H9 (cell line): ENCODE results near the gene WNT7B. TPM values are rescaled to one million over a fixed set of nuclear protein-coding genes. Genes with fewer than 3 reads are reported as not detected.

Source experiments
- DNase-seq: peaks from one replicate; pipeline ENCODE4 v3.0.0-alpha.2; 2017
- H2AFZ ChIP-seq: one replicate; pipeline ENCODE4 v1.6.1; 2013; ENCODE audit warnings: mild to moderate bottlenecking, low read length, control low read depth, moderate library complexity
- H2AK5ac ChIP-seq: 2 replicates; pipeline ENCODE4 v1.6.1; 2013; ENCODE audit warnings: low read length, control low read depth, mixed read lengths; ENCODE audit not compliant: insufficient read length
- H2BK120ac ChIP-seq: one replicate; pipeline ENCODE4 v1.6.1; 2013; ENCODE audit warnings: low read depth, mild to moderate bottlenecking, low read length, control low read depth, inconsistent platforms; ENCODE audit not compliant: poor library complexity, severe bottlenecking
- H2BK12ac ChIP-seq: 2 replicates; pipeline ENCODE4 v1.6.1; 2013; ENCODE audit warnings: low read length, control low read depth, mixed read lengths, low read depth; ENCODE audit not compliant: insufficient read length
- H2BK15ac ChIP-seq: 2 replicates; pipeline ENCODE4 v1.6.1; 2013; ENCODE audit warnings: low read depth, low read length, control low read depth
- H2BK20ac ChIP-seq: one replicate; pipeline ENCODE4 v1.6.1; 2013; ENCODE audit warnings: low read depth, mild to moderate bottlenecking, low read length, control low read depth, inconsistent platforms; ENCODE audit not compliant: poor library complexity, severe bottlenecking
- H2BK5ac ChIP-seq: 2 replicates; pipeline ENCODE4 v1.6.1; 2013; ENCODE audit warnings: low read length, control low read depth, mixed read lengths; ENCODE audit not compliant: insufficient read length
- H3K14ac ChIP-seq: 2 replicates; pipeline ENCODE4 v1.6.1; 2013; ENCODE audit warnings: low read length, control low read depth; ENCODE audit not compliant: insufficient read depth
- H3K18ac ChIP-seq: 2 replicates; pipeline ENCODE4 v1.6.1; 2013; ENCODE audit warnings: low read depth, mild to moderate bottlenecking, mixed read lengths, low read length, control low read depth; ENCODE audit not compliant: insufficient read length
- H3K23ac ChIP-seq: 2 replicates; pipeline ENCODE4 v1.6.1; 2013; ENCODE audit warnings: low read length, control low read depth, mixed read lengths, low read depth; ENCODE audit not compliant: insufficient read length
- H3K23me2 ChIP-seq: 2 replicates; pipeline ENCODE4 v1.6.1; 2013; ENCODE audit warnings: low read depth, mild to moderate bottlenecking, mixed read lengths, low read length, control low read depth; ENCODE audit not compliant: insufficient read length, poor library complexity, severe bottlenecking
- H3K27ac ChIP-seq: 2 replicates; pipeline ENCODE4 v1.5.1; 2013; ENCODE audit warnings: low read length, control low read depth, mixed read lengths, low read depth; ENCODE audit not compliant: insufficient read length
- H3K27me3 ChIP-seq: 2 replicates; pipeline ENCODE4 v1.6.1; 2013; ENCODE audit warnings: low read length, control low read depth, inconsistent platforms; ENCODE audit not compliant: insufficient read depth
- H3K4ac ChIP-seq: 2 replicates; pipeline ENCODE4 v1.6.1; 2013; ENCODE audit warnings: low read depth, mild to moderate bottlenecking, control low read depth, inconsistent platforms, low read length, moderate library complexity
- H3K4me1 ChIP-seq: 2 replicates; pipeline ENCODE4 v1.6.1; 2013; ENCODE audit warnings: low read length, control low read depth, inconsistent platforms; ENCODE audit not compliant: insufficient read depth
- H3K4me2 ChIP-seq: 2 replicates; pipeline ENCODE4 v1.6.1; 2013; ENCODE audit warnings: low read length, control low read depth, mixed read lengths; ENCODE audit not compliant: insufficient read length, insufficient read depth
- H3K56ac ChIP-seq: 2 replicates; pipeline ENCODE4 v1.6.1; 2013; ENCODE audit warnings: low read depth, mild to moderate bottlenecking, mixed read lengths, low read length, control low read depth; ENCODE audit not compliant: insufficient read length
- H3K79me1 ChIP-seq: 2 replicates; pipeline ENCODE4 v1.6.1; 2013; ENCODE audit warnings: low read depth, mild to moderate bottlenecking, moderate library complexity, low read length, control low read depth, inconsistent platforms; ENCODE audit not compliant: insufficient read depth, poor library complexity, severe bottlenecking
- H3K79me2 ChIP-seq: 2 replicates; pipeline ENCODE4 v1.6.1; 2013; ENCODE audit warnings: low read length, control low read depth, inconsistent platforms; ENCODE audit not compliant: insufficient read depth
- H3K9ac ChIP-seq: 2 replicates; pipeline ENCODE4 v1.6.1; 2013; ENCODE audit warnings: low read length, control low read depth, mixed read lengths; ENCODE audit not compliant: insufficient read length; ENCODE audit errors: extremely low read depth
- H3K9me3 ChIP-seq: one replicate; pipeline ENCODE4 v1.6.1; 2013; ENCODE audit warnings: low read depth, low read length, inconsistent platforms; ENCODE audit not compliant: control insufficient read depth
- H3T11ph ChIP-seq: one replicate; pipeline ENCODE4 v1.6.1; 2013; ENCODE audit warnings: mild to moderate bottlenecking, low read length, control low read depth, inconsistent platforms
- H4K20me1 ChIP-seq: one replicate; pipeline ENCODE4 v1.6.1; 2013; ENCODE audit not compliant: control insufficient read depth, insufficient read length, insufficient read depth
- H4K5ac ChIP-seq: 2 replicates; pipeline ENCODE4 v1.6.1; 2013; ENCODE audit warnings: low read depth, mild to moderate bottlenecking, mixed read lengths, low read length, control low read depth; ENCODE audit not compliant: insufficient read length
- H4K8ac ChIP-seq: replicated peaks from 2 replicates; pipeline ENCODE4 v1.6.1; 2013; ENCODE audit warnings: low read length, control low read depth, mixed read lengths, low read depth; ENCODE audit not compliant: insufficient read length
- H4K91ac ChIP-seq: 2 replicates; pipeline ENCODE4 v1.6.1; 2013; ENCODE audit warnings: low read depth, mild to moderate bottlenecking, moderate library complexity, mixed read lengths, low read length, control low read depth; ENCODE audit not compliant: insufficient read length
- H3K27ac Mint-ChIP-seq, 3 experiments: 2 replicates in 2 of 3; 3 replicates in 1 of 3; pipeline ENCODE4 v1.8.0; 2020 to 2021; ENCODE audit warnings: mixed read lengths in 3 of 3, mild to moderate bottlenecking in 1 of 3, moderate library complexity in 1 of 3
- H3K27me3 Mint-ChIP-seq: 2 replicates; pipeline ENCODE4 v1.8.0; 2021; ENCODE audit warnings: low read depth, mild to moderate bottlenecking, moderate library complexity, mixed read lengths
- H3K36me3 Mint-ChIP-seq, 3 experiments: 2 replicates in 2 of 3; 3 replicates in 1 of 3; pipeline ENCODE4 v1.8.0; 2020 to 2021; ENCODE audit warnings: low read depth in 3 of 3, mixed read lengths in 3 of 3; ENCODE audit not compliant: insufficient read depth in 1 of 3
- H3K4me1 Mint-ChIP-seq, 2 experiments: 2 replicates each; pipeline ENCODE4 v1.8.0; 2020; ENCODE audit warnings: mixed read lengths in 2 of 2
- H3K4me3 Mint-ChIP-seq, 2 experiments: 2 replicates in 1 of 2; 3 replicates in 1 of 2; pipeline ENCODE4 v1.8.0; 2020 to 2021; ENCODE audit warnings: mild to moderate bottlenecking in 2 of 2, mixed read lengths in 2 of 2, moderate library complexity in 1 of 2
- H3K9me3 Mint-ChIP-seq, 2 experiments: 2 replicates in 1 of 2; 3 replicates in 1 of 2; pipeline ENCODE4 v1.8.0; 2020; ENCODE audit warnings: mild to moderate bottlenecking in 2 of 2, mixed read lengths in 2 of 2, moderate library complexity in 1 of 2
- WGBS: extraction: QIAGEN DNeasy Blood & Tissue Kit; methylation state at CpG from one replicate; pipeline ENCODE4 v1.1.7; 2013; ENCODE audit warnings: missing lambda C conversion rate, low lambda C conversion rate, mixed read lengths; ENCODE audit not compliant: insufficient read length; ENCODE audit errors: extremely low coverage; 5-methylcytosine and 5-hydroxymethylcytosine counted together
- total RNA-seq: library from RNA; stranded (reverse); gene quantifications from 2 replicates; pipeline ENCODE4 v1.2.1, GENCODE V29; 2021
- TF ChIP-seq, protein P1 (sequence below): fragments of 200-600 bp; sonication (generic); conservative IDR thresholded peaks from 3 replicates; pipeline ENCODE4 v1.8.0; 2021; ENCODE audit warnings: antibody characterized with exemption, mild to moderate bottlenecking

The WNT7B gene
- total RNA-seq, 1 experiment from 2014 or later, result 0.09 TPM

DNA sequence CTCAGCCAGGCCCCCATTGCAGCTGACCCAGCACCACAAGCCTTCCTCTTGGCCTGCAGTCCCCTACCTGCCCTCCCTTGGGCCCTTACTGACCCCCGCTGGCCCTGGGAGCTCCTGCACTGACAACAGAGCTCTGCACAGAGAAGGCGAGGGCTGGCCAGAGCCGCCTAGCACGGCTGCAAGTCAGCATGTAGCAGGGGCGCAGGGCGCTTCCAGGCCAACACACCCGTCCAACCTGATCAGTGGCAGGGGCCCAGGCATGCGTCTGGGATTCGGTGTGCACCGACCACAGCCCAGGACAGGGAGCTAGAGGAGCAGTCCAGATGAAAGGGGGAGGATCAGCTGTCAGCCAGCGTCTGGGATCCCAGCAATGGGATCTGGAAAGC lies 7.6 kb downstream of the WNT7B start:
- H3K9me3 ChIP-seq, result peaks cover 5% of the 10 kb centered on the region
- H4K8ac ChIP-seq, result no peak overlapping the region
- no CpG with 5 or more reads among the region's 11 CpGs for WGBS
- H3K27me3 Mint-ChIP-seq, result peaks cover 81% of the 10 kb centered on the region
- no peak overlapping the region for H2BK120ac ChIP-seq
- H3T11ph ChIP-seq, result no peak overlapping the region
- H3K79me1 ChIP-seq, result no peaks in the 10 kb centered on the region
- H4K5ac ChIP-seq, result no peak overlapping the region
- no peak overlapping the region for H3K27ac ChIP-seq
- no peak overlapping the region for H3K18ac ChIP-seq
- no peaks in the 10 kb centered on the region for H3K79me2 ChIP-seq
- H2AK5ac ChIP-seq, result no peak overlapping the region
- H3K23ac ChIP-seq, result no peak overlapping the region
- H3K9me3 Mint-ChIP-seq, result peaks cover 2 to 11% of the 10 kb centered on the region in 2 experiments; a peak in 4 of 5 replicates
- no peak overlapping the region for H2AFZ ChIP-seq
- peaks cover 7% of the 10 kb centered on the region for H3K23me2 ChIP-seq
- peaks cover 0 to 2% (median 0%) of the 10 kb centered on the region in 3 experiments; a peak in 1 of 7 replicates for H3K36me3 Mint-ChIP-seq
- H2BK5ac ChIP-seq, result no peak overlapping the region
- H3K27me3 ChIP-seq, result peaks cover 47% of the 10 kb centered on the region
- H4K20me1 ChIP-seq, result no peaks in the 10 kb centered on the region
- H3K4me1 ChIP-seq, result no peaks in the 10 kb centered on the region
- peak; percentile 67 for DNase-seq
- H4K91ac ChIP-seq, result no peak overlapping the region
- no peak overlapping the region for H3K4me3 Mint-ChIP-seq
- H3K4ac ChIP-seq, result no peak overlapping the region
- no peak overlapping the region for H3K4me2 ChIP-seq
- no peak overlapping the region for H3K14ac ChIP-seq
- TF ChIP-seq, protein P1, sequence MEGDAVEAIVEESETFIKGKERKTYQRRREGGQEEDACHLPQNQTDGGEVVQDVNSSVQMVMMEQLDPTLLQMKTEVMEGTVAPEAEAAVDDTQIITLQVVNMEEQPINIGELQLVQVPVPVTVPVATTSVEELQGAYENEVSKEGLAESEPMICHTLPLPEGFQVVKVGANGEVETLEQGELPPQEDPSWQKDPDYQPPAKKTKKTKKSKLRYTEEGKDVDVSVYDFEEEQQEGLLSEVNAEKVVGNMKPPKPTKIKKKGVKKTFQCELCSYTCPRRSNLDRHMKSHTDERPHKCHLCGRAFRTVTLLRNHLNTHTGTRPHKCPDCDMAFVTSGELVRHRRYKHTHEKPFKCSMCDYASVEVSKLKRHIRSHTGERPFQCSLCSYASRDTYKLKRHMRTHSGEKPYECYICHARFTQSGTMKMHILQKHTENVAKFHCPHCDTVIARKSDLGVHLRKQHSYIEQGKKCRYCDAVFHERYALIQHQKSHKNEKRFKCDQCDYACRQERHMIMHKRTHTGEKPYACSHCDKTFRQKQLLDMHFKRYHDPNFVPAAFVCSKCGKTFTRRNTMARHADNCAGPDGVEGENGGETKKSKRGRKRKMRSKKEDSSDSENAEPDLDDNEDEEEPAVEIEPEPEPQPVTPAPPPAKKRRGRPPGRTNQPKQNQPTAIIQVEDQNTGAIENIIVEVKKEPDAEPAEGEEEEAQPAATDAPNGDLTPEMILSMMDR, result peak; percentile 44
- peaks cover 27 to 58% of the 10 kb centered on the region in 2 experiments for H3K4me1 Mint-ChIP-seq
- H3K27ac Mint-ChIP-seq, result no peak overlapping the region
- H2BK12ac ChIP-seq, result no peak overlapping the region
- H2BK15ac ChIP-seq, result no peak overlapping the region
- H3K56ac ChIP-seq, result no peak overlapping the region
- H3K9ac ChIP-seq, result no peak overlapping the region
- no peak overlapping the region for H2BK20ac ChIP-seq
